GM23338 (cell line): ENCODE results near the gene DEDD2.

Experiments
- CREB1 ChIP-seq: fragments of 250-450 bp; sonication (Bioruptor Pico); IDR thresholded peaks from 2 replicates; pipeline ENCODE4 v1.5.0; 2020; ENCODE audit warnings: low read depth, mild to moderate bottlenecking, moderate library complexity
- EZH2 ChIP-seq: fragments of 200-600 bp; sonication (generic); IDR thresholded peaks from one replicate; pipeline ENCODE4 v1.8.0; 2017; ENCODE audit warnings: antibody characterized with exemption, mild to moderate bottlenecking, low read depth; ENCODE audit not compliant: unreplicated experiment
- EZH2phosphoT487 ChIP-seq: fragments of 200-600 bp; sonication (generic); IDR thresholded peaks from one replicate; pipeline ENCODE4 v1.8.1; 2018; ENCODE audit warnings: antibody characterized with exemption; ENCODE audit not compliant: unreplicated experiment
- JUNB ChIP-seq: IDR thresholded peaks from one replicate; pipeline ENCODE4 v1.6.1; 2016; ENCODE audit warnings: antibody characterized with exemption; ENCODE audit not compliant: unreplicated experiment
- NANOG ChIP-seq: IDR thresholded peaks from 2 replicates; pipeline ENCODE4 v1.6.1; 2016; ENCODE audit warnings: antibody characterized with exemption, borderline replicate concordance
- POLR2AphosphoS5 ChIP-seq: IDR thresholded peaks from 2 replicates; pipeline ENCODE4 v1.6.1; 2016; ENCODE audit warnings: antibody characterized with exemption, low read depth
- STAT1 ChIP-seq: IDR thresholded peaks from one replicate; pipeline ENCODE4 v1.6.1; 2016; ENCODE audit warnings: antibody characterized with exemption; ENCODE audit not compliant: unreplicated experiment
- ZNF114 ChIP-seq: fragments of 250-450 bp; sonication (Bioruptor Pico); IDR thresholded peaks from 2 replicates; pipeline ENCODE4 v1.5.0; 2020; ENCODE audit warnings: mild to moderate bottlenecking, moderate library complexity
- ZNF331 ChIP-seq: fragments of 250-450 bp; sonication (Bioruptor Pico); IDR thresholded peaks from 2 replicates; pipeline ENCODE4 v1.5.0; 2020; ENCODE audit warnings: low read depth, mild to moderate bottlenecking, moderate library complexity
- TF ChIP-seq, protein P1 (sequence below), 2 experiments: fragments of 200-600 bp in 1 of 2; sonication (generic) in 1 of 2; conservative IDR thresholded peaks; 2 replicates each; pipeline versions ENCODE4 v1.5.1 to v1.6.1; 2016 to 2017; ENCODE audit warnings: antibody characterized with exemption in 2 of 2, low read depth in 2 of 2, mild to moderate bottlenecking in 2 of 2, moderate library complexity in 1 of 2
- TF ChIP-seq, protein P2 (sequence below): IDR thresholded peaks from one replicate; pipeline ENCODE4 v1.6.1; 2018; ENCODE audit warnings: antibody characterized with exemption; ENCODE audit not compliant: unreplicated experiment
- TF ChIP-seq, protein P3 (sequence below): IDR thresholded peaks from 2 replicates; pipeline ENCODE4 v1.6.1; 2016; ENCODE audit warnings: antibody characterized with exemption
- TF ChIP-seq, protein P4 (sequence below): fragments of 250-450 bp; sonication (Bioruptor Pico); IDR thresholded peaks from 2 replicates; pipeline ENCODE4 v1.5.0; 2020; ENCODE audit warnings: mild to moderate bottlenecking, moderate library complexity

DNA sequence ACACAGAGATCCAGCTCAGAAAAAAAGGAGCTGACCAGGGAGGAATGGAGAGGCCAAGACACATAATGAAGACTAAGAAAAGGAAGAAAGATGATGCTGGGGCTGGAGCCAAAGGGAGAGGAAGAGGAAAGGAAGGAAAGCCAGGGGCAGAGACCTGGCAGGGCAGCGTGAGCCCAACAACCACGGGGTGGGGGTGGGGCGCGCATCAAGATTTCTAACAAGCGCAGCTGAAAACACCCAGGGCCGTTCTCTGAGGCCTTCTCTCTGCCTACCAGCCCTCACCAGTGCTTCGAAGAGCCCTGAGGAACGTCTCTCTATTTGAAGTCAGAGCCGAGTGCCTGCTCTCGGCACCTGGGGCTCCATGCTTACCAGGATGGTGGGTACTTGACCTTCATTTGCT is 61.7 kb downstream of the DEDD2 start:
- TF ChIP-seq, protein P1, sequence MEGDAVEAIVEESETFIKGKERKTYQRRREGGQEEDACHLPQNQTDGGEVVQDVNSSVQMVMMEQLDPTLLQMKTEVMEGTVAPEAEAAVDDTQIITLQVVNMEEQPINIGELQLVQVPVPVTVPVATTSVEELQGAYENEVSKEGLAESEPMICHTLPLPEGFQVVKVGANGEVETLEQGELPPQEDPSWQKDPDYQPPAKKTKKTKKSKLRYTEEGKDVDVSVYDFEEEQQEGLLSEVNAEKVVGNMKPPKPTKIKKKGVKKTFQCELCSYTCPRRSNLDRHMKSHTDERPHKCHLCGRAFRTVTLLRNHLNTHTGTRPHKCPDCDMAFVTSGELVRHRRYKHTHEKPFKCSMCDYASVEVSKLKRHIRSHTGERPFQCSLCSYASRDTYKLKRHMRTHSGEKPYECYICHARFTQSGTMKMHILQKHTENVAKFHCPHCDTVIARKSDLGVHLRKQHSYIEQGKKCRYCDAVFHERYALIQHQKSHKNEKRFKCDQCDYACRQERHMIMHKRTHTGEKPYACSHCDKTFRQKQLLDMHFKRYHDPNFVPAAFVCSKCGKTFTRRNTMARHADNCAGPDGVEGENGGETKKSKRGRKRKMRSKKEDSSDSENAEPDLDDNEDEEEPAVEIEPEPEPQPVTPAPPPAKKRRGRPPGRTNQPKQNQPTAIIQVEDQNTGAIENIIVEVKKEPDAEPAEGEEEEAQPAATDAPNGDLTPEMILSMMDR (conservative IDR thresholded peaks at IDR 0.05; ENCODE audit: low read depth in 2 of 2), result no peak
- TF ChIP-seq POLR2AphosphoS5, result no peak
- TF ChIP-seq EZH2phosphoT487, result no peak
- TF ChIP-seq ZNF114 (CRISPR knock-in tag), result no peak
- TF ChIP-seq, protein P2, sequence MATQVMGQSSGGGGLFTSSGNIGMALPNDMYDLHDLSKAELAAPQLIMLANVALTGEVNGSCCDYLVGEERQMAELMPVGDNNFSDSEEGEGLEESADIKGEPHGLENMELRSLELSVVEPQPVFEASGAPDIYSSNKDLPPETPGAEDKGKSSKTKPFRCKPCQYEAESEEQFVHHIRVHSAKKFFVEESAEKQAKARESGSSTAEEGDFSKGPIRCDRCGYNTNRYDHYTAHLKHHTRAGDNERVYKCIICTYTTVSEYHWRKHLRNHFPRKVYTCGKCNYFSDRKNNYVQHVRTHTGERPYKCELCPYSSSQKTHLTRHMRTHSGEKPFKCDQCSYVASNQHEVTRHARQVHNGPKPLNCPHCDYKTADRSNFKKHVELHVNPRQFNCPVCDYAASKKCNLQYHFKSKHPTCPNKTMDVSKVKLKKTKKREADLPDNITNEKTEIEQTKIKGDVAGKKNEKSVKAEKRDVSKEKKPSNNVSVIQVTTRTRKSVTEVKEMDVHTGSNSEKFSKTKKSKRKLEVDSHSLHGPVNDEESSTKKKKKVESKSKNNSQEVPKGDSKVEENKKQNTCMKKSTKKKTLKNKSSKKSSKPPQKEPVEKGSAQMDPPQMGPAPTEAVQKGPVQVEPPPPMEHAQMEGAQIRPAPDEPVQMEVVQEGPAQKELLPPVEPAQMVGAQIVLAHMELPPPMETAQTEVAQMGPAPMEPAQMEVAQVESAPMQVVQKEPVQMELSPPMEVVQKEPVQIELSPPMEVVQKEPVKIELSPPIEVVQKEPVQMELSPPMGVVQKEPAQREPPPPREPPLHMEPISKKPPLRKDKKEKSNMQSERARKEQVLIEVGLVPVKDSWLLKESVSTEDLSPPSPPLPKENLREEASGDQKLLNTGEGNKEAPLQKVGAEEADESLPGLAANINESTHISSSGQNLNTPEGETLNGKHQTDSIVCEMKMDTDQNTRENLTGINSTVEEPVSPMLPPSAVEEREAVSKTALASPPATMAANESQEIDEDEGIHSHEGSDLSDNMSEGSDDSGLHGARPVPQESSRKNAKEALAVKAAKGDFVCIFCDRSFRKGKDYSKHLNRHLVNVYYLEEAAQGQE, result no peak
- TF ChIP-seq EZH2, result no peak
- no peak for TF ChIP-seq NANOG
- no peak for TF ChIP-seq CREB1 (CRISPR knock-in tag)
- TF ChIP-seq, protein P3, sequence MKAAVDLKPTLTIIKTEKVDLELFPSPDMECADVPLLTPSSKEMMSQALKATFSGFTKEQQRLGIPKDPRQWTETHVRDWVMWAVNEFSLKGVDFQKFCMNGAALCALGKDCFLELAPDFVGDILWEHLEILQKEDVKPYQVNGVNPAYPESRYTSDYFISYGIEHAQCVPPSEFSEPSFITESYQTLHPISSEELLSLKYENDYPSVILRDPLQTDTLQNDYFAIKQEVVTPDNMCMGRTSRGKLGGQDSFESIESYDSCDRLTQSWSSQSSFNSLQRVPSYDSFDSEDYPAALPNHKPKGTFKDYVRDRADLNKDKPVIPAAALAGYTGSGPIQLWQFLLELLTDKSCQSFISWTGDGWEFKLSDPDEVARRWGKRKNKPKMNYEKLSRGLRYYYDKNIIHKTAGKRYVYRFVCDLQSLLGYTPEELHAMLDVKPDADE, result no peak
- TF ChIP-seq JUNB, result no peak
- no peak for TF ChIP-seq STAT1
- TF ChIP-seq, protein P4, sequence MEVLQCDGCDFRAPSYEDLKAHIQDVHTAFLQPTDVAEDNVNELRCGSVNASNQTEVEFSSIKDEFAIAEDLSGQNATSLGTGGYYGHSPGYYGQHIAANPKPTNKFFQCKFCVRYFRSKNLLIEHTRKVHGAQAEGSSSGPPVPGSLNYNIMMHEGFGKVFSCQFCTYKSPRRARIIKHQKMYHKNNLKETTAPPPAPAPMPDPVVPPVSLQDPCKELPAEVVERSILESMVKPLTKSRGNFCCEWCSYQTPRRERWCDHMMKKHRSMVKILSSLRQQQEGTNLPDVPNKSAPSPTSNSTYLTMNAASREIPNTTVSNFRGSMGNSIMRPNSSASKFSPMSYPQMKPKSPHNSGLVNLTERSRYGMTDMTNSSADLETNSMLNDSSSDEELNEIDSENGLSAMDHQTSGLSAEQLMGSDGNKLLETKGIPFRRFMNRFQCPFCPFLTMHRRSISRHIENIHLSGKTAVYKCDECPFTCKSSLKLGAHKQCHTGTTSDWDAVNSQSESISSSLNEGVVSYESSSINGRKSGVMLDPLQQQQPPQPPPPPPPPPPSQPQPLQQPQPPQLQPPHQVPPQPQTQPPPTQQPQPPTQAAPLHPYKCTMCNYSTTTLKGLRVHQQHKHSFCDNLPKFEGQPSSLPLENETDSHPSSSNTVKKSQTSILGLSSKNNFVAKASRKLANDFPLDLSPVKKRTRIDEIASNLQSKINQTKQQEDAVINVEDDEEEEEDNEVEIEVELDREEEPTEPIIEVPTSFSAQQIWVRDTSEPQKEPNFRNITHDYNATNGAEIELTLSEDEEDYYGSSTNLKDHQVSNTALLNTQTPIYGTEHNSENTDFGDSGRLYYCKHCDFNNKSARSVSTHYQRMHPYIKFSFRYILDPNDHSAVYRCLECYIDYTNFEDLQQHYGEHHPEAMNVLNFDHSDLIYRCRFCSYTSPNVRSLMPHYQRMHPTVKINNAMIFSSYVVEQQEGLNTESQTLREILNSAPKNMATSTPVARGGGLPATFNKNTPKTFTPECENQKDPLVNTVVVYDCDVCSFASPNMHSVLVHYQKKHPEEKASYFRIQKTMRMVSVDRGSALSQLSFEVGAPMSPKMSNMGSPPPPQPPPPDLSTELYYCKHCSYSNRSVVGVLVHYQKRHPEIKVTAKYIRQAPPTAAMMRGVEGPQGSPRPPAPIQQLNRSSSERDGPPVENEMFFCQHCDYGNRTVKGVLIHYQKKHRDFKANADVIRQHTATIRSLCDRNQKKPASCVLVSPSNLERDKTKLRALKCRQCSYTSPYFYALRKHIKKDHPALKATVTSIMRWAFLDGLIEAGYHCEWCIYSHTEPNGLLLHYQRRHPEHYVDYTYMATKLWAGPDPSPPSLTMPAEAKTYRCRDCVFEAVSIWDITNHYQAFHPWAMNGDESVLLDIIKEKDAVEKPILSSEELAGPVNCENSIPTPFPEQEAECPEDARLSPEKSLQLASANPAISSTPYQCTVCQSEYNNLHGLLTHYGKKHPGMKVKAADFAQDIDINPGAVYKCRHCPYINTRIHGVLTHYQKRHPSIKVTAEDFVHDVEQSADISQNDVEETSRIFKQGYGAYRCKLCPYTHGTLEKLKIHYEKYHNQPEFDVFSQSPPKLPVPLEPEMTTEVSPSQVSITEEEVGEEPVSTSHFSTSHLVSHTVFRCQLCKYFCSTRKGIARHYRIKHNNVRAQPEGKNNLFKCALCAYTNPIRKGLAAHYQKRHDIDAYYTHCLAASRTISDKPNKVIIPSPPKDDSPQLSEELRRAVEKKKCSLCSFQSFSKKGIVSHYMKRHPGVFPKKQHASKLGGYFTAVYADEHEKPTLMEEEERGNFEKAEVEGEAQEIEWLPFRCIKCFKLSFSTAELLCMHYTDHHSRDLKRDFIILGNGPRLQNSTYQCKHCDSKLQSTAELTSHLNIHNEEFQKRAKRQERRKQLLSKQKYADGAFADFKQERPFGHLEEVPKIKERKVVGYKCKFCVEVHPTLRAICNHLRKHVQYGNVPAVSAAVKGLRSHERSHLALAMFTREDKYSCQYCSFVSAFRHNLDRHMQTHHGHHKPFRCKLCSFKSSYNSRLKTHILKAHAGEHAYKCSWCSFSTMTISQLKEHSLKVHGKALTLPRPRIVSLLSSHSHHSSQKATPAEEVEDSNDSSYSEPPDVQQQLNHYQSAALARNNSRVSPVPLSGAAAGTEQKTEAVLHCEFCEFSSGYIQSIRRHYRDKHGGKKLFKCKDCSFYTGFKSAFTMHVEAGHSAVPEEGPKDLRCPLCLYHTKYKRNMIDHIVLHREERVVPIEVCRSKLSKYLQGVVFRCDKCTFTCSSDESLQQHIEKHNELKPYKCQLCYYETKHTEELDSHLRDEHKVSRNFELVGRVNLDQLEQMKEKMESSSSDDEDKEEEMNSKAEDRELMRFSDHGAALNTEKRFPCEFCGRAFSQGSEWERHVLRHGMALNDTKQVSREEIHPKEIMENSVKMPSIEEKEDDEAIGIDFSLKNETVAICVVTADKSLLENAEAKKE (CRISPR knock-in tag), result no peak
- TF ChIP-seq ZNF331 (CRISPR knock-in tag), result no peak
